ENCODE results near the gene AMFR. TPM values are rescaled to one million over a fixed set of nuclear protein-coding genes. Genes with fewer than 3 reads are reported as not detected.

The AMFR gene
- total and polyA plus RNA-seq, 2 of the 8 experiments (the other 6 are each of a cell fraction or from before 2014, with no cell fraction given): 18.6 to 21.7 TPM

DNA sequence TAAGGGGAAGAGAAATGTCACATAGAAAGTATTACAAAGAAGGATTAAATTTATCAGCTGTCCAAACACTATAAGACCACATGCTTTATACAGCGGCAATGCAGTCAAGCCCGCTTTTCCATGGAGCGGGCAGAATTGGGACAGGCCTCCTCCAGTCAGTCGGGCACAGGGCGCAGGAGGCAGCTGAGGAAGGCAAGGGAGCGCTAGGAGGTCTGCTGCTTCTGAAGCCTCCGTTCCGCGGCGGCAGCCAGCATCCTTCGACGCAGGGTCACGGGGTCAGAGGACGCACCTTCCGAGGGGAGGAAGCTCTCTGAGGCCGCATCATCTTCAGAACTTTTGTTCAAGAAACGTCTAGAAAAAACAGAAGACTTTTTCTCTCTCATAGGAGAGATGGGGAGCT, 62.6 kb downstream of the AMFR start:
- Histone ChIP-seq H3K56ac (replicated peaks; ENCODE audit: insufficient read length, low read depth, low read length) (no peak overlapping the region), H2BK20ac (ENCODE audit: low read length) (no peak overlapping the region), H3K4me1 (replicated peaks in 1 of 4; ENCODE audit: control insufficient read depth in 3 of 4, insufficient read depth in 4 of 4, low read length in 3 of 4) (peaks cover 0 to 6% (median 3%) of the 10 kb centered on the region in 4 experiments; a peak in 6 of 7 replicates), H3K27me3 (replicated peaks in 1 of 4; ENCODE audit: control insufficient read depth in 3 of 4, extremely low read depth in 1 of 4, insufficient read depth in 3 of 4, low read length in 3 of 4) (no peaks in the 10 kb centered on the region), H3K79me1 (ENCODE audit: low read depth, low read length) (no peaks in the 10 kb centered on the region), H2BK15ac (ENCODE audit: low read length) (no peak overlapping the region), H2BK5ac (ENCODE audit: low read depth, low read length) (no peak overlapping the region), H3K9ac (replicated peaks in 1 of 4; ENCODE audit: extremely low read depth in 1 of 4, low read depth in 3 of 4, low read length in 3 of 4) (no peak overlapping the region), H3K4me2 (ENCODE audit: insufficient read depth in 1 of 2, low read depth in 2 of 2, low read length in 2 of 2) (no peak overlapping the region), H4K91ac (replicated peaks; ENCODE audit: insufficient read length, low read length) (no peak overlapping the region), H3K18ac (ENCODE audit: extremely low read depth, low read length) (no peak overlapping the region), H4K8ac (ENCODE audit: extremely low read depth, insufficient read depth, low read length) (no peak overlapping the region), H4K5ac (ENCODE audit: insufficient read length, low read depth, low read length) (no peak overlapping the region), H3K79me2 (ENCODE audit: control insufficient read depth in 1 of 2, insufficient read depth in 2 of 2, low read length in 2 of 2) (no peaks in the 10 kb centered on the region), H3K4ac (replicated peaks; ENCODE audit: insufficient read length, low read depth, low read length) (no peak overlapping the region), H4K20me1 (replicated peaks in 1 of 2; ENCODE audit: control insufficient read depth in 1 of 2, insufficient read depth in 2 of 2, low read length in 2 of 2) (no peaks in the 10 kb centered on the region), H3K4me3 (ENCODE audit: extremely low read depth in 1 of 4, insufficient read depth in 2 of 4, low read depth in 3 of 4, low read length in 4 of 4) (no peak overlapping the region), H3K23me2 (ENCODE audit: low read depth, low read length) (no peaks in the 10 kb centered on the region), H3K23ac (ENCODE audit: insufficient read length) (no peak overlapping the region), H2AK5ac (ENCODE audit: low read depth, low read length) (no peak overlapping the region), H2AFZ (ENCODE audit: low read length) (no peak overlapping the region), H3K27ac (ENCODE audit: low read depth, low read length) (no peak overlapping the region), H3K36me3 (ENCODE audit: control insufficient read depth in 2 of 4, insufficient read depth in 4 of 4, low read length in 3 of 4) (peaks cover 0 to 3% (median 0%) of the 10 kb centered on the region in 4 experiments; a peak in 3 of 8 replicates), H2BK120ac (replicated peaks; ENCODE audit: low read depth, low read length) (no peak overlapping the region), H3K14ac (ENCODE audit: insufficient read length) (no peak overlapping the region), H2BK12ac (ENCODE audit: low read depth, low read length) (no peak overlapping the region), H3K9me3 (ENCODE audit: insufficient read depth in 2 of 2, low read depth in 1 of 2, low read length in 1 of 2) (no peaks in the 10 kb centered on the region)
- ChIA-PET CTCF (ENCODE audit: partially characterized antibody) (interaction anchor here (1.6 kb wide), 1 partner anchor 418 kb away, joined by 3 read pairs; no protein-coding TSS in a partner anchor), POLR2A (ENCODE audit: partially characterized antibody) (no interaction called here)
- 91% methylated on average over 17 of the region's 17 CpGs; no CpG with 5 or more reads in 1 of the 2 experiments for WGBS, 2 experiments (ENCODE audit: extremely low coverage in 1 of 2, insufficient coverage in 1 of 2, insufficient read length in 1 of 2, insufficient replicate concordance in 2 of 2, low coverage in 1 of 2, low lambda C conversion rate in 2 of 2, missing lambda C conversion rate in 1 of 2)
- no peak for FAIRE-seq
- DNase-seq (ENCODE audit: low read depth in 1 of 2, low spot score in 2 of 2): no peak
- TF ChIP-seq SP2 (IDR thresholded peaks at IDR 0.05; ENCODE audit: low read length) (no peak), GABPA (IDR thresholded peaks at IDR 0.05; ENCODE audit: borderline replicate concordance, insufficient read depth, low read length) (no peak), SUZ12 (IDR thresholded peaks at IDR 0.05; ENCODE audit: low read length) (no peak), ZNF274 (IDR thresholded peaks at IDR 0.05; ENCODE audit: borderline replicate concordance, extremely low read depth, low read length) (no peak), CHD2 (IDR thresholded peaks at IDR 0.05; ENCODE audit: low read length) (no peak), BCL11A (IDR thresholded peaks at IDR 0.05; ENCODE audit: low read depth in 2 of 2, low read length in 2 of 2) (no peak), CHD1 (IDR thresholded peaks at IDR 0.05; ENCODE audit: low read depth, low read length) (no peak), SP1 (IDR thresholded peaks at IDR 0.05; ENCODE audit: low read depth, low read length) (no peak), CTBP2 (IDR thresholded peaks at IDR 0.05; ENCODE audit: borderline replicate concordance, insufficient read depth, insufficient read length, low read length) (no peak), POLR2A (IDR thresholded peaks at IDR 0.05; ENCODE audit: control extremely low read depth in 1 of 2, low read depth in 2 of 2, low read length in 2 of 2) (no peak), HDAC6 (IDR thresholded peaks at IDR 0.05; ENCODE audit: low read depth, low read length) (no peak), CBX8 (IDR thresholded peaks at IDR 0.05; ENCODE audit: borderline replicate concordance, low read depth, low read length) (no peak), POU5F1 (IDR thresholded peaks at IDR 0.05; ENCODE audit: low read depth, low read length) (no peak), BRCA1 (IDR thresholded peaks at IDR 0.05; ENCODE audit: low read depth, low read length) (no peak)
- TF ChIP-seq, protein P1, sequence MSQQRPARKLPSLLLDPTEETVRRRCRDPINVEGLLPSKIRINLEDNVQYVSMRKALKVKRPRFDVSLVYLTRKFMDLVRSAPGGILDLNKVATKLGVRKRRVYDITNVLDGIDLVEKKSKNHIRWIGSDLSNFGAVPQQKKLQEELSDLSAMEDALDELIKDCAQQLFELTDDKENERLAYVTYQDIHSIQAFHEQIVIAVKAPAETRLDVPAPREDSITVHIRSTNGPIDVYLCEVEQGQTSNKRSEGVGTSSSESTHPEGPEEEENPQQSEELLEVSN (IDR thresholded peaks at IDR 0.05): no peak
